GM19463 (cell line): Measurements from ENCODE around the gene FIZ1.

Experiments used
- ATAC-seq: cut with Tn5 transposase; IDR thresholded peaks from one replicate; pipeline ENCODE4 v1.9.1; 2021; ENCODE audit warnings: mild to moderate bottlenecking, moderate library complexity; ENCODE audit not compliant: unreplicated experiment

The FIZ1 gene

GRCh38 chr19:55635856-55636440, 36.6 kb upstream of the FIZ1 start:
- ATAC-seq: no peak

GRCh38 chr19:55635334-55635717, 36.0 kb upstream of the FIZ1 start:
- ATAC-seq: no peak

- ATAC-seq: no peak
These were observed 34.5 kb upstream of the FIZ1 start for GRCh38 chr19:55633861-55634260.

GRCh38 chr19:55632463-55632834, 33.1 kb upstream of the FIZ1 start:
- ATAC-seq: no peak

- no peak for ATAC-seq
These were observed 27.0 kb upstream of the FIZ1 start for GRCh38 chr19:55626350-55626749.

- no peak for ATAC-seq
These were observed 25.6 kb upstream of the FIZ1 start for GRCh38 chr19:55625004-55625326.

GRCh38 chr19:55624109-55625003, 25.0 kb upstream of the FIZ1 start, which contains the start of gene ZNF784:
Gene ZNF784 (minus strand): TSS chr19:55624566. CDS start chr19:55624561, 5 bp downstream.
- ATAC-seq: no peak

- no peak for ATAC-seq
These were observed 24.2 kb upstream of the FIZ1 start for GRCh38 chr19:55623561-55623960.

- ATAC-seq: no peak
These were observed 23.8 kb upstream of the FIZ1 start for GRCh38 chr19:55623130-55623529.

- no peak for ATAC-seq
These were observed 23.1 kb upstream of the FIZ1 start for GRCh38 chr19:55622242-55622969.

- no peak for ATAC-seq
These were observed 22.4 kb upstream of the FIZ1 start for GRCh38 chr19:55621673-55622231.

GRCh38 chr19:55621205-55621672, 21.9 kb upstream of the FIZ1 start:
- no peak for ATAC-seq

GRCh38 chr19:55620410-55621204, 21.3 kb upstream of the FIZ1 start:
- no peak for ATAC-seq

GRCh38 chr19:55619286-55619685, 20.0 kb upstream of the FIZ1 start:
- ATAC-seq: no peak

GRCh38 chr19:55618426-55618825, 19.1 kb upstream of the FIZ1 start:
- ATAC-seq: no peak

- no peak for ATAC-seq
These were observed 18.1 kb upstream of the FIZ1 start for GRCh38 chr19:55617426-55617825.

GRCh38 chr19:55616395-55616875, 17.1 kb upstream of the FIZ1 start:
- no peak for ATAC-seq

- no peak for ATAC-seq
These were observed 16.5 kb upstream of the FIZ1 start for GRCh38 chr19:55615543-55616394.

- no peak for ATAC-seq
These were observed 15.6 kb upstream of the FIZ1 start for GRCh38 chr19:55614711-55615542.
